GM23248 (cell line): ENCODE measurements around the gene LMNTD1. TPM values are rescaled to one million over a fixed set of nuclear protein-coding genes. Genes with fewer than 3 reads are reported as not detected.
A peak's percentile ranks its signal among the peaks of the same experiment; 100 is the strongest.
"Not testable (repeated sequence)": the region's sequence is repeated elsewhere in the genome, so short reads cannot be mapped to it uniquely, and the experiment has no call there.

Experiments used
- DNase-seq: peaks from one replicate; pipeline ENCODE4 v3.0.0-alpha.2; 2015
- H2AFZ ChIP-seq: fragments of 200-600 bp; sonication (generic); 2 replicates; pipeline ENCODE4 v1.6.1; 2016; ENCODE audit warnings: antibody characterized with exemption
- H3F3A ChIP-seq: fragments of 200-600 bp; sonication (generic); 2 replicates; pipeline ENCODE4 v1.6.1; 2016; ENCODE audit warnings: mild to moderate bottlenecking, antibody characterized with exemption, mixed run types; ENCODE audit not compliant: insufficient read depth
- H3K27ac ChIP-seq: fragments of 200-600 bp; sonication (generic); 2 replicates; pipeline ENCODE4 v1.5.1; 2016; ENCODE audit warnings: mild to moderate bottlenecking
- H3K27me3 ChIP-seq: fragments of 200-600 bp; sonication (generic); replicated peaks from 2 replicates; pipeline ENCODE4 v1.6.1; 2016; ENCODE audit warnings: mild to moderate bottlenecking; ENCODE audit not compliant: insufficient read depth
- H3K36me3 ChIP-seq: fragments of 200-600 bp; sonication (generic); 2 replicates; pipeline ENCODE4 v1.6.1; 2016; ENCODE audit warnings: low read depth, mild to moderate bottlenecking
- H3K4me1 ChIP-seq: fragments of 200-600 bp; sonication (generic); 2 replicates; pipeline ENCODE4 v1.6.1; 2016; ENCODE audit warnings: mild to moderate bottlenecking; ENCODE audit not compliant: insufficient read depth
- H3K4me2 ChIP-seq: fragments of 200-600 bp; sonication (generic); one replicate; pipeline ENCODE4 v1.6.1; 2016; ENCODE audit warnings: mild to moderate bottlenecking; ENCODE audit not compliant: unreplicated experiment
- H3K4me3 ChIP-seq: fragments of 200-600 bp; sonication (generic); 2 replicates; pipeline ENCODE4 v1.5.1; 2016; ENCODE audit warnings: mild to moderate bottlenecking
- H3K79me2 ChIP-seq: fragments of 200-600 bp; sonication (generic); 2 replicates; pipeline ENCODE4 v1.6.1; 2016; ENCODE audit warnings: mild to moderate bottlenecking; ENCODE audit not compliant: insufficient read depth
- H3K9ac ChIP-seq: fragments of 200-600 bp; sonication (generic); 2 replicates; pipeline ENCODE4 v1.6.1; 2016; ENCODE audit warnings: mild to moderate bottlenecking
- H3K9me2 ChIP-seq: fragments of 200-600 bp; sonication (generic); 2 replicates; pipeline ENCODE4 v1.6.1; 2016; ENCODE audit warnings: mixed run types, mild to moderate bottlenecking, moderate library complexity; ENCODE audit not compliant: insufficient read depth
- H3K9me3 ChIP-seq: fragments of 200-600 bp; sonication (generic); one replicate; pipeline ENCODE4 v1.6.1; 2017; ENCODE audit warnings: low read depth
- H4K20me1 ChIP-seq: fragments of 200-600 bp; sonication (generic); 2 replicates; pipeline ENCODE4 v1.6.0; 2016; ENCODE audit not compliant: insufficient read depth
- EZH2 ChIP-seq: fragments of 200-600 bp; sonication (generic); IDR thresholded peaks from 2 replicates; pipeline ENCODE4 v1.6.1; 2018; ENCODE audit warnings: antibody characterized with exemption, mild to moderate bottlenecking; ENCODE audit not compliant: insufficient read depth, poor library complexity, severe bottlenecking
- EZH2phosphoT487 ChIP-seq: fragments of 200-600 bp; sonication (generic); IDR thresholded peaks from 2 replicates; pipeline ENCODE4 v1.6.1; 2018; ENCODE audit warnings: antibody characterized with exemption, moderate library complexity, mild to moderate bottlenecking, low read depth; ENCODE audit not compliant: insufficient read depth
- WGBS, 2 experiments: methylation state at CpG; one replicate each; pipeline ENCODE4 v1.1.6; 2015 to 2017; ENCODE audit warnings: low lambda C conversion rate in 2 of 2, low coverage in 1 of 2; ENCODE audit errors: missing lambda C conversion rate in 2 of 2; 5-methylcytosine and 5-hydroxymethylcytosine counted together
- in situ Hi-C: fragments of 300-500 bp; cut with MboI; formaldehyde crosslinking; loops from 2 replicates; pipeline ENCODE4 v1.15.0; 2020
- polyA plus RNA-seq: library from polyadenylated mRNA; unstranded; fragments of >200 nt; fragmentation: Nextera tagmentation; extraction: Ambion mirVana; gene quantifications from 2 replicates; pipeline ENCODE4 v1.2.1, GENCODE V29; 2016
- total RNA-seq: library from RNA; depleted of rRNA; stranded (reverse); fragments of >200 nt; shearing (Covaris generic); gene quantifications from 2 replicates; pipeline ENCODE4 v1.2.3, GENCODE V29; 2014; rRNA removed

The LMNTD1 gene
- 0.13 and 0.43 TPM in 2 replicates for total RNA-seq
- 0.39 and 0.58 TPM in 2 replicates for polyA plus RNA-seq

- WGBS, 2 experiments, result 52 to 72% methylated on average over 1 of the region's 1 CpG
- no peaks in the 10 kb centered on the region for H4K20me1 ChIP-seq
- TF ChIP-seq EZH2, result no peak
- TF ChIP-seq EZH2phosphoT487, result no peak
- H3K27ac ChIP-seq, result peak within 1 kb of the TSS; percentile 70
- peak within 1 kb of the TSS; percentile 29 for H3K9ac ChIP-seq
- peaks cover 18% of the 10 kb centered on the region for H3F3A ChIP-seq
- peak; percentile 89 for DNase-seq
- H3K36me3 ChIP-seq, result no peaks in the 10 kb centered on the region
- no peaks in the 10 kb centered on the region for H3K27me3 ChIP-seq
- H3K9me3 ChIP-seq, result no peaks in the 10 kb centered on the region
- peak within 1 kb of the TSS; percentile 40 for H3K4me2 ChIP-seq
- no peak within 1 kb of the TSS for H3K4me3 ChIP-seq
- H3K4me1 ChIP-seq, result peaks cover 24% of the 10 kb centered on the region
- no peak within 1 kb of the TSS for H2AFZ ChIP-seq
- no peaks in the 10 kb centered on the region for H3K79me2 ChIP-seq
- in situ Hi-C loops, result no loop called here
- H3K9me2 ChIP-seq, result no peaks in the 10 kb centered on the region
Measured at GRCh38 chr12:25553098-25553497, at the start of gene LMNTD1. Gene LMNTD1 (minus strand): TSS chr12:25553283. CDS start chr12:25552959, 324 bp downstream.

GRCh38 chr12:25598956-25599355, 45.9 kb upstream of the LMNTD1 start:
- Histone ChIP-seq H3K9me2 (0 out of 2 replicates have a peak, but pooled peaks cover 5% of the 10 kb centered on the region), H3K27me3 (no peaks in the 10 kb centered on the region), H3K79me2 (no peaks in the 10 kb centered on the region), H3K36me3 (no peaks in the 10 kb centered on the region), H3K4me3 (no peak overlapping the region), H2AFZ (no peak overlapping the region), H4K20me1 (no peaks in the 10 kb centered on the region), H3K9ac (no peak overlapping the region), H3K27ac (no peak overlapping the region), H3F3A (no peaks in the 10 kb centered on the region; the same call in 1 of the 2 replicates), H3K4me1 (no peaks in the 10 kb centered on the region), H3K4me2 (no peak overlapping the region), H3K9me3 (no peaks in the 10 kb centered on the region)
- in situ Hi-C loops, result no loop called here
- no peak for DNase-seq
- TF ChIP-seq EZH2, result no peak
- no peak for TF ChIP-seq EZH2phosphoT487
- 57 to 70% methylated on average over 3 of the region's 3 CpGs for WGBS, 2 experiments

GRCh38 chr12:25595496-25595895, 42.4 kb upstream of the LMNTD1 start:
- H3K79me2 ChIP-seq, H3K27ac ChIP-seq, H3F3A ChIP-seq, H3K4me2 ChIP-seq, H2AFZ ChIP-seq, H3K9ac ChIP-seq, H3K27me3 ChIP-seq, in situ Hi-C loops, H3K9me3 ChIP-seq, DNase-seq, H3K9me2 ChIP-seq, H3K4me1 ChIP-seq, H4K20me1 ChIP-seq, H3K4me3 ChIP-seq, H3K36me3 ChIP-seq: not testable (repeated sequence)

GRCh38 chr12:25594376-25594775, 41.3 kb upstream of the LMNTD1 start:
- 93 to 98% methylated on average over 2 of the region's 2 CpGs for WGBS, 2 experiments
- no peak for DNase-seq
- Histone ChIP-seq H3F3A (no peaks in the 10 kb centered on the region), H3K4me1 (no peaks in the 10 kb centered on the region), H3K27ac (no peak overlapping the region), H4K20me1 (no peaks in the 10 kb centered on the region), H3K9ac (no peak overlapping the region), H2AFZ (no peak overlapping the region), H3K79me2 (no peaks in the 10 kb centered on the region), H3K27me3 (no peaks in the 10 kb centered on the region), H3K36me3 (no peaks in the 10 kb centered on the region), H3K9me2 (no peaks in the 10 kb centered on the region), H3K4me2 (no peak overlapping the region), H3K9me3 (no peaks in the 10 kb centered on the region), H3K4me3 (no peak overlapping the region)
- in situ Hi-C loops, result no loop called here
- TF ChIP-seq EZH2phosphoT487, result no peak
- no peak for TF ChIP-seq EZH2
